ENCODE results near the gene TGFBR3L.

DNA sequence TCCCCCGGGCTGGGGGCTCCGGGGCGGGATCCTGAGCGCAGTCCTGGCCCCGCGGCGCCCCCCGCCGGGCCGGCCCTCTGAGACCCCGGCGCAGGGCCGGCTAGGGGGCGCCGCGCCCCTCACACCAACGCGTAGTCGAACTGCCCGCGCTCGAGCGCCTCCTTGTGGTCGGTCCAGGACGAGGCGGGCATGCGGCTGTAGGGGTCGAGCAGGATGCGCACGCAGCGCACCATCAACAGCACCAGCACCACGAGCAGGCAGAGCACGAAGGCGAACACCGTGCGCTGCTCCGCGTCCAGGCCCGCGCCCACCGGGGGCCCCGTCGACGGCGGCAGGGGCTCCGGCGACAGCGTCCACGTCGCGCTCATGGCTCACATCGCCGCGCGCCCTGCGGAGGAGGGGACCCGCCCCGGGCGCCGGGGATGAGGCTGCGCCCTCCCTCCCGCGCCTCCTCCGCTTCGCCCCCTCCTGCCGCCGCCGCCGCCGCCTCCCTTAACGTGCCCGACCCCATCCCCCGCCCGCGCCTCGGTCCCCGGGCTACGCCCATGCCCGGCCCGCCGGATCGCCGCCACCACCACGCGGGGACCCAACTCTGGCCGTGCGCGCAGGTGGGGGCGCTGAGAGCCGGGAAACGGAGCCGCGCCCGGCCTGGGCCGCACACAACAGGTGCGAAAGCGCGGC is 10.7 kb downstream of the TGFBR3L start:
- TF ChIP-seq RAD21 (IDR thresholded peaks at IDR 0.05; ENCODE audit: low read length) (peak; percentile 59), CTCF (conservative IDR thresholded peaks at IDR 0.05; ENCODE audit: low read depth, low read length) (peak; percentile 93), POLR2A (IDR thresholded peaks at IDR 0.05; ENCODE audit: low read depth, low read length) (no peak), RFX5 (IDR thresholded peaks at IDR 0.05; ENCODE audit: low read depth, low read length) (no peak), BHLHE40 (IDR thresholded peaks at IDR 0.05; ENCODE audit: low read depth, low read length) (no peak), CHD1 (IDR thresholded peaks at IDR 0.05; ENCODE audit: low read depth, low read length) (no peak), MXI1 (IDR thresholded peaks at IDR 0.05; ENCODE audit: borderline replicate concordance, low read depth, low read length) (peak; percentile 76; the same call in 1 of the 2 replicates), ELK1 (IDR thresholded peaks at IDR 0.05; ENCODE audit: borderline replicate concordance, low read depth, low read length) (no peak), RCOR1 (IDR thresholded peaks at IDR 0.05; ENCODE audit: insufficient replicate concordance, low read length) (no peak), MAFK (IDR thresholded peaks at IDR 0.05; ENCODE audit: low read depth, low read length) (no peak), FOS (IDR thresholded peaks at IDR 0.05; ENCODE audit: low read depth, low read length) (no peak)
- TF ChIP-seq, protein P1, sequence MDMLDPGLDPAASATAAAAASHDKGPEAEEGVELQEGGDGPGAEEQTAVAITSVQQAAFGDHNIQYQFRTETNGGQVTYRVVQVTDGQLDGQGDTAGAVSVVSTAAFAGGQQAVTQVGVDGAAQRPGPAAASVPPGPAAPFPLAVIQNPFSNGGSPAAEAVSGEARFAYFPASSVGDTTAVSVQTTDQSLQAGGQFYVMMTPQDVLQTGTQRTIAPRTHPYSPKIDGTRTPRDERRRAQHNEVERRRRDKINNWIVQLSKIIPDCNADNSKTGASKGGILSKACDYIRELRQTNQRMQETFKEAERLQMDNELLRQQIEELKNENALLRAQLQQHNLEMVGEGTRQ (IDR thresholded peaks at IDR 0.05; ENCODE audit: low read depth, low read length) = no peak; the same call in 1 of the 2 replicates

All from IMR-90 (cell line).